SK-N-SH (cell line): ENCODE measurements around the gene COL15A1. TPM values are rescaled to one million over a fixed set of nuclear protein-coding genes. Genes with fewer than 3 reads are reported as not detected.

Experiments
- CTCF ChIA-PET: fragments of 300-600, 350-600 bp; formaldehyde crosslinking; extraction: SDS; loops from one replicate; lab custom pipeline; 2021; lab: Yijun Ruan, JAX
- POLR2A ChIA-PET: fragments of 350-600 bp; sonication (Branson Sonifier 250); formaldehyde crosslinking; extraction: SDS; loops from one replicate; lab custom pipeline; 2020; ENCODE audit warnings: antibody characterized with exemption, inconsistent platforms; lab: Yijun Ruan, JAX
- DNase-seq: peaks from one replicate; pipeline ENCODE4 v3.0.0; 2012
- H2AFZ ChIP-seq: fragments of 200-600 bp; sonication (generic); 2 replicates; pipeline ENCODE4 v1.8.1; 2016; ENCODE audit warnings: antibody characterized with exemption, mild to moderate bottlenecking, low read depth
- H3F3A ChIP-seq: fragments of 200-600 bp; sonication (generic); replicated peaks from 2 replicates; pipeline ENCODE3; 2016; ENCODE audit warnings: antibody characterized with exemption, mild to moderate bottlenecking; ENCODE audit not compliant: insufficient read depth
- H3K27ac ChIP-seq, 2 experiments: fragments of 200-500 bp in 1 of 2; fragments of 200-600 bp in 1 of 2; sonication (Bioruptor generic) in 1 of 2; sonication (generic), shearing (Covaris generic) in 1 of 2; 2 replicates each; pipeline versions ENCODE4 v1.5.1 to v1.6.1; 2014 to 2016; ENCODE audit warnings: low read depth in 2 of 2, inconsistent platforms in 1 of 2, low read length in 1 of 2, mild to moderate bottlenecking in 1 of 2, mixed read lengths in 1 of 2
- H3K27me3 ChIP-seq: fragments of 200-600 bp; sonication (generic), shearing (Covaris generic); 2 replicates; pipeline ENCODE4 v1.6.1; 2016; ENCODE audit warnings: mixed run types; ENCODE audit not compliant: insufficient read depth
- H3K36me3 ChIP-seq, 2 experiments: fragments of 200-500 bp in 1 of 2; fragments of 200-600 bp in 1 of 2; sonication (Bioruptor generic) in 1 of 2; sonication (generic) in 1 of 2; replicated peaks in 1 of 2; 2 replicates each; pipeline versions ENCODE3 to v1.5.1; 2014 to 2016; ENCODE audit warnings: low read length in 1 of 2, mild to moderate bottlenecking in 1 of 2; ENCODE audit not compliant: insufficient read depth in 2 of 2, control insufficient read depth in 1 of 2
- H3K4me1 ChIP-seq, 2 experiments: fragments of 200-500 bp in 1 of 2; fragments of 200-600 bp in 1 of 2; sonication (Bioruptor generic) in 1 of 2; sonication (generic), shearing (Covaris generic) in 1 of 2; 2 replicates each; pipeline versions ENCODE4 v1.5.1 to v1.6.1; 2014 to 2016; ENCODE audit warnings: low read depth in 1 of 2, low read length in 1 of 2, mixed run types in 1 of 2; ENCODE audit not compliant: insufficient read depth in 2 of 2, control insufficient read depth in 1 of 2
- H3K4me2 ChIP-seq: fragments of 200-600 bp; sonication (generic), shearing (Covaris generic); 2 replicates; pipeline ENCODE4 v1.6.1; 2017; ENCODE audit warnings: mixed run types
- H3K4me3 ChIP-seq, 2 experiments: fragments of 200-500 bp in 1 of 2; fragments of 200-600 bp in 1 of 2; sonication (Bioruptor generic) in 1 of 2; sonication (generic), shearing (Covaris generic) in 1 of 2; 2 replicates each; pipeline versions ENCODE4 v1.5.1 to v1.8.1; 2014 to 2016; ENCODE audit warnings: low read depth in 2 of 2, inconsistent platforms in 1 of 2, low read length in 1 of 2, mild to moderate bottlenecking in 1 of 2, mixed read lengths in 1 of 2, moderate library complexity in 1 of 2
- H3K79me2 ChIP-seq: fragments of 200-600 bp; sonication (generic); 2 replicates; pipeline ENCODE4 v1.8.1; 2017; ENCODE audit warnings: mild to moderate bottlenecking; ENCODE audit not compliant: insufficient read depth
- H3K9ac ChIP-seq: fragments of 200-600 bp; sonication (generic); 2 replicates; pipeline ENCODE4 v1.6.1; 2017; ENCODE audit warnings: mixed run types
- H3K9me2 ChIP-seq: fragments of 200-600 bp; sonication (generic); 2 replicates; pipeline ENCODE4 v1.6.1; 2017; ENCODE audit warnings: mixed run types
- H3K9me3 ChIP-seq: fragments of 200-600 bp; sonication (generic); 2 replicates; pipeline ENCODE4 v1.6.1; 2017; ENCODE audit warnings: mixed run types, mild to moderate bottlenecking, moderate library complexity
- H4K20me1 ChIP-seq: fragments of 200-600 bp; sonication (generic); 2 replicates; pipeline ENCODE4 v1.6.1; 2017; ENCODE audit warnings: mild to moderate bottlenecking, mixed run types; ENCODE audit not compliant: insufficient read depth
- CHD2 ChIP-seq: fragments of 150-350 bp; IDR thresholded peaks from 2 replicates; pipeline ENCODE4 v1.6.1; 2018; ENCODE audit warnings: low read length; ENCODE audit not compliant: partially characterized antibody
- ELF1 ChIP-seq: IDR thresholded peaks from 2 replicates; pipeline ENCODE4 v1.4.0; 2012
- EP300 ChIP-seq, 2 experiments: IDR thresholded peaks; 2 replicates each; pipeline versions ENCODE4 v1.4.0 to v1.6.1; 2012; ENCODE audit warnings: borderline replicate concordance in 1 of 2, low read depth in 1 of 2, low read length in 1 of 2
- FOSL2 ChIP-seq: IDR thresholded peaks from 2 replicates; pipeline ENCODE4 v1.4.0; 2012; ENCODE audit warnings: low read depth, mild to moderate bottlenecking, moderate library complexity, borderline replicate concordance
- GABPA ChIP-seq: IDR thresholded peaks from 2 replicates; pipeline ENCODE4 v1.4.0; 2012; ENCODE audit warnings: low read depth, mild to moderate bottlenecking
- JUND ChIP-seq: IDR thresholded peaks from 2 replicates; pipeline ENCODE4 v1.4.0; 2012
- MAX ChIP-seq: IDR thresholded peaks from 2 replicates; pipeline ENCODE4 v1.4.0; 2012; ENCODE audit warnings: low read depth
- MEF2A ChIP-seq: IDR thresholded peaks from 2 replicates; pipeline ENCODE4 v1.4.0; 2012; ENCODE audit warnings: low read depth, borderline replicate concordance
- NFIC ChIP-seq: IDR thresholded peaks from 2 replicates; pipeline ENCODE4 v1.4.0; 2012; ENCODE audit warnings: borderline replicate concordance
- POLR2AphosphoS5 ChIP-seq: IDR thresholded peaks from 2 replicates; pipeline ENCODE4 v1.6.1; 2012; ENCODE audit warnings: low read depth, low read length
- RCOR1 ChIP-seq: fragments of 150-350 bp; IDR thresholded peaks from 2 replicates; pipeline ENCODE4 v1.6.1; 2017; ENCODE audit warnings: antibody characterized with exemption, low read length
- RXRA ChIP-seq: IDR thresholded peaks from 2 replicates; pipeline ENCODE4 v1.4.0; 2012; ENCODE audit warnings: low read depth, mild to moderate bottlenecking, borderline replicate concordance
- SIN3A ChIP-seq: IDR thresholded peaks from 2 replicates; pipeline ENCODE4 v1.6.1; 2012; ENCODE audit warnings: low read depth, mild to moderate bottlenecking, low read length, moderate library complexity, borderline replicate concordance
- TAF1 ChIP-seq: IDR thresholded peaks from 2 replicates; pipeline ENCODE4 v1.6.1; 2012; ENCODE audit warnings: low read depth, mild to moderate bottlenecking, low read length, moderate library complexity, borderline replicate concordance
- TCF12 ChIP-seq: IDR thresholded peaks from 2 replicates; pipeline ENCODE4 v1.4.0; 2012
- TEAD4 ChIP-seq: IDR thresholded peaks from 2 replicates; pipeline ENCODE4 v1.4.0; 2012; ENCODE audit warnings: mild to moderate bottlenecking, borderline replicate concordance; ENCODE audit not compliant: insufficient read depth
- USF1 ChIP-seq: IDR thresholded peaks from 2 replicates; pipeline ENCODE4 v1.4.0; 2012; ENCODE audit warnings: low read depth, borderline replicate concordance
- YY1 ChIP-seq: IDR thresholded peaks from 2 replicates; pipeline ENCODE4 v1.4.0; 2012; ENCODE audit warnings: low read depth, mild to moderate bottlenecking
- whole genome bisulfite sequencing: methylation state at CpG from one replicate; pipeline ENCODE4 v1.1.6; 2017; ENCODE audit warnings: low lambda C conversion rate; 5-methylcytosine and 5-hydroxymethylcytosine counted together
- polyA plus RNA-seq, 3 experiments: library from polyadenylated mRNA; depleted of rRNA; stranded (reverse); fragments of >200 nt; gene quantifications; 2 replicates each; pipeline ENCODE4 v1.2.3, GENCODE V29; 2012
- TF ChIP-seq, protein P1 (sequence below): IDR thresholded peaks from 2 replicates; pipeline ENCODE4; 2012
- TF ChIP-seq, protein P2 (sequence below): fragments of 200-600 bp; sonication (generic); IDR thresholded peaks from 2 replicates; pipeline ENCODE4 v1.6.1; 2017; ENCODE audit warnings: antibody characterized with exemption, mild to moderate bottlenecking, moderate library complexity

COL15A1 gene
- polyA plus RNA-seq, 1 of the 3 experiments (the other 2 are of a cell fraction): 0.84 TPM

DNA sequence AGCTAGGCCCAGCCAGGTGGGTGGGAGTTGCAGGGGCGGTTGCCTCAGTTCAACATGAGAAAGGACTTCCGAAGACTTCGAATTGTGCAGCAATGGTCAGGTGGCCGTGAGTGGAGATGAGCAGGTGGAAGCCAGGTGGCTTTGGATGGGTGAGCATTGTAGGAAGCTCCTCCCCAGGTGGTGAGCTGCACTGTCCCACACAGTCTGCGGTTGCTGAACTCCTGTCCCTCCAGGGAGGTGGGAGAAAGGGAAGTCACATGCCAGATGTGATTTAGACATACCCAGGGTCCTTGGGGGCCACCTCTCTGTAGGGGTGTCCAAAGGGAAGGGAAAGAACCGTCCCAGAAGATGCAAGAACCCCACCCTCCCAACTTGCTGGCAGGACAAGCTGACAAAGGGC lies 30.4 kb downstream of the COL15A1 start:
- WGBS: 64% methylated on average over 6 of the region's 6 CpGs
- Histone ChIP-seq H4K20me1 (no peaks in the 10 kb centered on the region), H3K27ac (no peak overlapping the region), H3K9me2 (no peaks in the 10 kb centered on the region), H3F3A (no peaks in the 10 kb centered on the region), H3K9ac (no peak overlapping the region), H2AFZ (no peak overlapping the region), H3K4me2 (no peak overlapping the region), H3K4me3 (no peak overlapping the region), H3K36me3 (no peaks in the 10 kb centered on the region), H3K79me2 (no peaks in the 10 kb centered on the region), H3K4me1 (peaks cover 5 to 9% of the 10 kb centered on the region in 2 experiments; a peak in 1 of 4 replicates), H3K9me3 (no peaks in the 10 kb centered on the region), H3K27me3 (no peaks in the 10 kb centered on the region)
- TF ChIP-seq, protein P1, sequence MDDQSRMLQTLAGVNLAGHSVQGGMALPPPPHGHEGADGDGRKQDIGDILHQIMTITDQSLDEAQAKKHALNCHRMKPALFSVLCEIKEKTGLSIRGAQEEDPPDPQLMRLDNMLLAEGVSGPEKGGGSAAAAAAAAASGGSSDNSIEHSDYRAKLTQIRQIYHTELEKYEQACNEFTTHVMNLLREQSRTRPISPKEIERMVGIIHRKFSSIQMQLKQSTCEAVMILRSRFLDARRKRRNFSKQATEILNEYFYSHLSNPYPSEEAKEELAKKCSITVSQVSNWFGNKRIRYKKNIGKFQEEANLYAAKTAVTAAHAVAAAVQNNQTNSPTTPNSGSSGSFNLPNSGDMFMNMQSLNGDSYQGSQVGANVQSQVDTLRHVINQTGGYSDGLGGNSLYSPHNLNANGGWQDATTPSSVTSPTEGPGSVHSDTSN: no peak
- TF ChIP-seq FOSL2 (no peak), MEF2A (no peak), TAF1 (no peak), TCF12 (no peak), TEAD4 (no peak), CHD2 (no peak), SIN3A (no peak), RCOR1 (no peak), GABPA (no peak), JUND (no peak), ELF1 (no peak), POLR2AphosphoS5 (no peak), YY1 (no peak), EP300 (IDR thresholded peaks at IDR 0.05; ENCODE audit: borderline replicate concordance in 1 of 2, low read depth in 1 of 2, low read length in 1 of 2) (no peak)
- TF ChIP-seq, protein P2, sequence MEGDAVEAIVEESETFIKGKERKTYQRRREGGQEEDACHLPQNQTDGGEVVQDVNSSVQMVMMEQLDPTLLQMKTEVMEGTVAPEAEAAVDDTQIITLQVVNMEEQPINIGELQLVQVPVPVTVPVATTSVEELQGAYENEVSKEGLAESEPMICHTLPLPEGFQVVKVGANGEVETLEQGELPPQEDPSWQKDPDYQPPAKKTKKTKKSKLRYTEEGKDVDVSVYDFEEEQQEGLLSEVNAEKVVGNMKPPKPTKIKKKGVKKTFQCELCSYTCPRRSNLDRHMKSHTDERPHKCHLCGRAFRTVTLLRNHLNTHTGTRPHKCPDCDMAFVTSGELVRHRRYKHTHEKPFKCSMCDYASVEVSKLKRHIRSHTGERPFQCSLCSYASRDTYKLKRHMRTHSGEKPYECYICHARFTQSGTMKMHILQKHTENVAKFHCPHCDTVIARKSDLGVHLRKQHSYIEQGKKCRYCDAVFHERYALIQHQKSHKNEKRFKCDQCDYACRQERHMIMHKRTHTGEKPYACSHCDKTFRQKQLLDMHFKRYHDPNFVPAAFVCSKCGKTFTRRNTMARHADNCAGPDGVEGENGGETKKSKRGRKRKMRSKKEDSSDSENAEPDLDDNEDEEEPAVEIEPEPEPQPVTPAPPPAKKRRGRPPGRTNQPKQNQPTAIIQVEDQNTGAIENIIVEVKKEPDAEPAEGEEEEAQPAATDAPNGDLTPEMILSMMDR: no peak
- DNase-seq: no peak
- CTCF ChIA-PET: interaction anchor here (1.0 to 7.2 kb wide), 10 partner anchors 9 to 174 kb away, joined by 3 to 57 read pairs (median 6); no protein-coding TSS in a partner anchor
- POLR2A ChIA-PET: no interaction called here

DNA sequence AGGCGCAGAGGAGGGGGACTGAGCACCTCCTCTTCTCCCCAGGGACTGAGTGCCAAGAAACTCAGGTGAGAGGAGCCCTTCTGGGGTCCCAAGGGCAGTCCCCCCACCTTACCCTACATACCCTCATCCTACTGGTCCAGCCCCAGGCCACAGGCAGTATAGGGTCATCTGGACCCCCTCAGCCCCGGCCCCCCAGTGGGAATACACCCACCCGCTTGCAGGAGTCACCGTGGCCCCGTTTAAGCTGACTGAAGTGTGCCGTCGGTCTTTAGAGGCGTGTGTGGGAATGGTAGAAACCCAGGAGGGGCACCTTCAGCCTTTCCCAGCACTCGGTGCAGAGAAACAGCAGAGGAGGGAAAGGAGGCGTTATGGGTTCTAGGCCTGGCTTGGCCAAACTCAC lies 30.8 kb downstream of the COL15A1 start:
- ChIA-PET POLR2A (no interaction called here), CTCF (interaction anchor here (1.0 to 7.2 kb wide), 14 partner anchors 10 to 1350 kb away, joined by 3 to 57 read pairs (median 6); no protein-coding TSS in a partner anchor)
- Histone ChIP-seq H3K4me2 (peak overlapping the region; percentile 82), H3K27ac (no peak overlapping the region), H3K36me3 (no peaks in the 10 kb centered on the region), H4K20me1 (no peaks in the 10 kb centered on the region), H3F3A (no peaks in the 10 kb centered on the region), H3K4me3 (no peak overlapping the region; a peak in 1 of 4 replicates), H3K9ac (no peak overlapping the region), H3K9me3 (no peaks in the 10 kb centered on the region), H3K9me2 (no peaks in the 10 kb centered on the region), H2AFZ (no peak overlapping the region), H3K79me2 (no peaks in the 10 kb centered on the region), H3K27me3 (no peaks in the 10 kb centered on the region), H3K4me1 (peaks cover 5 to 9% of the 10 kb centered on the region in 2 experiments; a peak in 1 of 4 replicates)
- TF ChIP-seq MAX (no peak), RCOR1 (no peak), RXRA (no peak), NFIC (no peak), JUND (no peak), USF1 (no peak)
- no peak for DNase-seq
- 27% methylated on average over 10 of the region's 10 CpGs for WGBS
